H9 (cell line): ENCODE data around the gene TTC7B. TPM values are rescaled to one million over a fixed set of nuclear protein-coding genes. Genes with fewer than 3 reads are reported as not detected.

ENCODE experiments used
- DNase-seq: peaks from one replicate; pipeline ENCODE4 v3.0.0-alpha.2; 2017
- H2AFZ ChIP-seq: one replicate; pipeline ENCODE4 v1.6.1; 2013; ENCODE audit warnings: mild to moderate bottlenecking, low read length, control low read depth, moderate library complexity
- H2AK5ac ChIP-seq: 2 replicates; pipeline ENCODE4 v1.6.1; 2013; ENCODE audit warnings: low read length, control low read depth, mixed read lengths; ENCODE audit not compliant: insufficient read length
- H2BK120ac ChIP-seq: one replicate; pipeline ENCODE4 v1.6.1; 2013; ENCODE audit warnings: low read depth, mild to moderate bottlenecking, low read length, control low read depth, inconsistent platforms; ENCODE audit not compliant: poor library complexity, severe bottlenecking
- H2BK12ac ChIP-seq: 2 replicates; pipeline ENCODE4 v1.6.1; 2013; ENCODE audit warnings: low read length, control low read depth, mixed read lengths, low read depth; ENCODE audit not compliant: insufficient read length
- H2BK15ac ChIP-seq: 2 replicates; pipeline ENCODE4 v1.6.1; 2013; ENCODE audit warnings: low read depth, low read length, control low read depth
- H2BK20ac ChIP-seq: one replicate; pipeline ENCODE4 v1.6.1; 2013; ENCODE audit warnings: low read depth, mild to moderate bottlenecking, low read length, control low read depth, inconsistent platforms; ENCODE audit not compliant: poor library complexity, severe bottlenecking
- H2BK5ac ChIP-seq: 2 replicates; pipeline ENCODE4 v1.6.1; 2013; ENCODE audit warnings: low read length, control low read depth, mixed read lengths; ENCODE audit not compliant: insufficient read length
- H3K14ac ChIP-seq: 2 replicates; pipeline ENCODE4 v1.6.1; 2013; ENCODE audit warnings: low read length, control low read depth; ENCODE audit not compliant: insufficient read depth
- H3K18ac ChIP-seq: 2 replicates; pipeline ENCODE4 v1.6.1; 2013; ENCODE audit warnings: low read depth, mild to moderate bottlenecking, mixed read lengths, low read length, control low read depth; ENCODE audit not compliant: insufficient read length
- H3K23ac ChIP-seq: 2 replicates; pipeline ENCODE4 v1.6.1; 2013; ENCODE audit warnings: low read length, control low read depth, mixed read lengths, low read depth; ENCODE audit not compliant: insufficient read length
- H3K23me2 ChIP-seq: 2 replicates; pipeline ENCODE4 v1.6.1; 2013; ENCODE audit warnings: low read depth, mild to moderate bottlenecking, mixed read lengths, low read length, control low read depth; ENCODE audit not compliant: insufficient read length, poor library complexity, severe bottlenecking
- H3K27ac ChIP-seq: 2 replicates; pipeline ENCODE4 v1.5.1; 2013; ENCODE audit warnings: low read length, control low read depth, mixed read lengths, low read depth; ENCODE audit not compliant: insufficient read length
- H3K27me3 ChIP-seq: 2 replicates; pipeline ENCODE4 v1.6.1; 2013; ENCODE audit warnings: low read length, control low read depth, inconsistent platforms; ENCODE audit not compliant: insufficient read depth
- H3K4ac ChIP-seq: 2 replicates; pipeline ENCODE4 v1.6.1; 2013; ENCODE audit warnings: low read depth, mild to moderate bottlenecking, control low read depth, inconsistent platforms, low read length, moderate library complexity
- H3K4me1 ChIP-seq: 2 replicates; pipeline ENCODE4 v1.6.1; 2013; ENCODE audit warnings: low read length, control low read depth, inconsistent platforms; ENCODE audit not compliant: insufficient read depth
- H3K4me2 ChIP-seq: 2 replicates; pipeline ENCODE4 v1.6.1; 2013; ENCODE audit warnings: low read length, control low read depth, mixed read lengths; ENCODE audit not compliant: insufficient read length, insufficient read depth
- H3K56ac ChIP-seq: 2 replicates; pipeline ENCODE4 v1.6.1; 2013; ENCODE audit warnings: low read depth, mild to moderate bottlenecking, mixed read lengths, low read length, control low read depth; ENCODE audit not compliant: insufficient read length
- H3K79me1 ChIP-seq: 2 replicates; pipeline ENCODE4 v1.6.1; 2013; ENCODE audit warnings: low read depth, mild to moderate bottlenecking, moderate library complexity, low read length, control low read depth, inconsistent platforms; ENCODE audit not compliant: insufficient read depth, poor library complexity, severe bottlenecking
- H3K79me2 ChIP-seq: 2 replicates; pipeline ENCODE4 v1.6.1; 2013; ENCODE audit warnings: low read length, control low read depth, inconsistent platforms; ENCODE audit not compliant: insufficient read depth
- H3K9ac ChIP-seq: 2 replicates; pipeline ENCODE4 v1.6.1; 2013; ENCODE audit warnings: low read length, control low read depth, mixed read lengths; ENCODE audit not compliant: insufficient read length; ENCODE audit errors: extremely low read depth
- H3K9me3 ChIP-seq: one replicate; pipeline ENCODE4 v1.6.1; 2013; ENCODE audit warnings: low read depth, low read length, inconsistent platforms; ENCODE audit not compliant: control insufficient read depth
- H3T11ph ChIP-seq: one replicate; pipeline ENCODE4 v1.6.1; 2013; ENCODE audit warnings: mild to moderate bottlenecking, low read length, control low read depth, inconsistent platforms
- H4K20me1 ChIP-seq: one replicate; pipeline ENCODE4 v1.6.1; 2013; ENCODE audit not compliant: control insufficient read depth, insufficient read length, insufficient read depth
- H4K5ac ChIP-seq: 2 replicates; pipeline ENCODE4 v1.6.1; 2013; ENCODE audit warnings: low read depth, mild to moderate bottlenecking, mixed read lengths, low read length, control low read depth; ENCODE audit not compliant: insufficient read length
- H4K8ac ChIP-seq: replicated peaks from 2 replicates; pipeline ENCODE4 v1.6.1; 2013; ENCODE audit warnings: low read length, control low read depth, mixed read lengths, low read depth; ENCODE audit not compliant: insufficient read length
- H4K91ac ChIP-seq: 2 replicates; pipeline ENCODE4 v1.6.1; 2013; ENCODE audit warnings: low read depth, mild to moderate bottlenecking, moderate library complexity, mixed read lengths, low read length, control low read depth; ENCODE audit not compliant: insufficient read length
- H3K27ac Mint-ChIP-seq, 3 experiments: 2 replicates in 2 of 3; 3 replicates in 1 of 3; pipeline ENCODE4 v1.8.0; 2020 to 2021; ENCODE audit warnings: mixed read lengths in 3 of 3, mild to moderate bottlenecking in 1 of 3, moderate library complexity in 1 of 3
- H3K27me3 Mint-ChIP-seq: 2 replicates; pipeline ENCODE4 v1.8.0; 2021; ENCODE audit warnings: low read depth, mild to moderate bottlenecking, moderate library complexity, mixed read lengths
- H3K36me3 Mint-ChIP-seq, 3 experiments: 2 replicates in 2 of 3; 3 replicates in 1 of 3; pipeline ENCODE4 v1.8.0; 2020 to 2021; ENCODE audit warnings: low read depth in 3 of 3, mixed read lengths in 3 of 3; ENCODE audit not compliant: insufficient read depth in 1 of 3
- H3K4me1 Mint-ChIP-seq, 2 experiments: 2 replicates each; pipeline ENCODE4 v1.8.0; 2020; ENCODE audit warnings: mixed read lengths in 2 of 2
- H3K4me3 Mint-ChIP-seq, 2 experiments: 2 replicates in 1 of 2; 3 replicates in 1 of 2; pipeline ENCODE4 v1.8.0; 2020 to 2021; ENCODE audit warnings: mild to moderate bottlenecking in 2 of 2, mixed read lengths in 2 of 2, moderate library complexity in 1 of 2
- H3K9me3 Mint-ChIP-seq, 2 experiments: 2 replicates in 1 of 2; 3 replicates in 1 of 2; pipeline ENCODE4 v1.8.0; 2020; ENCODE audit warnings: mild to moderate bottlenecking in 2 of 2, mixed read lengths in 2 of 2, moderate library complexity in 1 of 2
- CTCF ChIP-seq: fragments of 200-600 bp; sonication (generic); conservative IDR thresholded peaks from 3 replicates; pipeline ENCODE4 v1.8.0; 2021; ENCODE audit warnings: antibody characterized with exemption, mild to moderate bottlenecking
- WGBS: extraction: QIAGEN DNeasy Blood & Tissue Kit; methylation state at CpG from one replicate; pipeline ENCODE4 v1.1.7; 2013; ENCODE audit warnings: missing lambda C conversion rate, low lambda C conversion rate, mixed read lengths; ENCODE audit not compliant: insufficient read length; ENCODE audit errors: extremely low coverage; 5-methylcytosine and 5-hydroxymethylcytosine counted together
- total RNA-seq: library from RNA; stranded (reverse); gene quantifications from 2 replicates; pipeline ENCODE4 v1.2.1, GENCODE V29; 2021

TTC7B gene
- total RNA-seq, 1 experiment from 2014 or later, result 33.7 TPM

- Mint-ChIP-seq H3K27ac (no peak overlapping the region), H3K9me3 (no peaks in the 10 kb centered on the region), H3K4me1 (peaks cover 16 to 21% of the 10 kb centered on the region in 2 experiments), H3K27me3 (no peaks in the 10 kb centered on the region), H3K4me3 (no peak overlapping the region), H3K36me3 (peaks cover 0 to 2% (median under 1%) of the 10 kb centered on the region in 3 experiments; a peak in 4 of 7 replicates)
- Histone ChIP-seq H3K27ac (no peak overlapping the region), H3K14ac (no peak overlapping the region), H3K4me1 (peaks cover 1% of the 10 kb centered on the region; the same call in 1 of the 2 replicates), H3K23me2 (no peaks in the 10 kb centered on the region), H3K4ac (no peak overlapping the region), H3K79me2 (no peaks in the 10 kb centered on the region), H3K18ac (no peak overlapping the region), H4K8ac (no peak overlapping the region), H2BK15ac (no peak overlapping the region), H3K56ac (no peak overlapping the region), H2BK5ac (no peak overlapping the region), H2AFZ (no peak overlapping the region), H3T11ph (no peak overlapping the region), H2BK20ac (no peak overlapping the region), H3K23ac (no peak overlapping the region), H2BK120ac (no peak overlapping the region), H4K20me1 (no peaks in the 10 kb centered on the region), H3K79me1 (no peaks in the 10 kb centered on the region), H4K5ac (no peak overlapping the region), H2BK12ac (no peak overlapping the region), H3K9me3 (no peaks in the 10 kb centered on the region), H3K9ac (no peak overlapping the region), H4K91ac (no peak overlapping the region), H3K27me3 (no peaks in the 10 kb centered on the region), H3K4me2 (no peak overlapping the region), H2AK5ac (no peak overlapping the region)
- DNase-seq, result no peak
- no peak for TF ChIP-seq CTCF
- WGBS, result no CpG with 5 or more reads among the region's 6 CpGs
These were observed 253.6 kb downstream of the TTC7B start for GRCh38 chr14:90562652-90563051.
